ENCODE data around the gene EDDM3A. TPM values are rescaled to one million over a fixed set of nuclear protein-coding genes. Genes with fewer than 3 reads are reported as not detected.
"Not testable (repeated sequence)": the region's sequence is repeated elsewhere in the genome, so short reads cannot be mapped to it uniquely, and the experiment has no call there.

The EDDM3A gene
- total RNA-seq, 4 donors from 2014 or later = not detected

- TF ChIP-seq, protein P1, sequence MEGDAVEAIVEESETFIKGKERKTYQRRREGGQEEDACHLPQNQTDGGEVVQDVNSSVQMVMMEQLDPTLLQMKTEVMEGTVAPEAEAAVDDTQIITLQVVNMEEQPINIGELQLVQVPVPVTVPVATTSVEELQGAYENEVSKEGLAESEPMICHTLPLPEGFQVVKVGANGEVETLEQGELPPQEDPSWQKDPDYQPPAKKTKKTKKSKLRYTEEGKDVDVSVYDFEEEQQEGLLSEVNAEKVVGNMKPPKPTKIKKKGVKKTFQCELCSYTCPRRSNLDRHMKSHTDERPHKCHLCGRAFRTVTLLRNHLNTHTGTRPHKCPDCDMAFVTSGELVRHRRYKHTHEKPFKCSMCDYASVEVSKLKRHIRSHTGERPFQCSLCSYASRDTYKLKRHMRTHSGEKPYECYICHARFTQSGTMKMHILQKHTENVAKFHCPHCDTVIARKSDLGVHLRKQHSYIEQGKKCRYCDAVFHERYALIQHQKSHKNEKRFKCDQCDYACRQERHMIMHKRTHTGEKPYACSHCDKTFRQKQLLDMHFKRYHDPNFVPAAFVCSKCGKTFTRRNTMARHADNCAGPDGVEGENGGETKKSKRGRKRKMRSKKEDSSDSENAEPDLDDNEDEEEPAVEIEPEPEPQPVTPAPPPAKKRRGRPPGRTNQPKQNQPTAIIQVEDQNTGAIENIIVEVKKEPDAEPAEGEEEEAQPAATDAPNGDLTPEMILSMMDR (IDR thresholded peaks at IDR 0.05 in 4 of 5, conservative IDR thresholded peaks at IDR 0.05 in 1 of 5) = no peak
- no peak for TF ChIP-seq POLR2A (IDR thresholded peaks at IDR 0.05)
- in situ Hi-C loops (cut with MboI; ENCODE audit: low sequenced_read_pairs in 4 of 4) = loop anchor here (10.0 to 25.0 kb wide), 7 partner anchors 156 to 413 kb away; partner anchors contain the start of genes TMEM253 (in 2 of the 4), ARHGEF40 (in 1 of the 4), CCNB1IP1 (in 1 of the 4) and PARP2 (in 1 of the 4)
- DNase-seq (no peak), ATAC-seq (no peak)
- H3K4me3 ChIP-seq = no peak overlapping the region
- no peak overlapping the region for H3K27ac ChIP-seq
- intact Hi-C loops (cut with DNase I; ENCODE audit: low total_unique reads) = loop anchor here (5.0 kb wide), 1 partner anchor 273 kb away; no protein-coding TSS in a partner anchor
- no peaks in the 10 kb centered on the region for H3K36me3 ChIP-seq
- H3K9me3 ChIP-seq = no peaks in the 10 kb centered on the region
- H3K4me1 ChIP-seq = no peaks in the 10 kb centered on the region
- H3K27me3 ChIP-seq = no peaks in the 10 kb centered on the region
These were observed 46.8 kb upstream of the EDDM3A start for GRCh38 chr14:20698934-20699333.

DNA sequence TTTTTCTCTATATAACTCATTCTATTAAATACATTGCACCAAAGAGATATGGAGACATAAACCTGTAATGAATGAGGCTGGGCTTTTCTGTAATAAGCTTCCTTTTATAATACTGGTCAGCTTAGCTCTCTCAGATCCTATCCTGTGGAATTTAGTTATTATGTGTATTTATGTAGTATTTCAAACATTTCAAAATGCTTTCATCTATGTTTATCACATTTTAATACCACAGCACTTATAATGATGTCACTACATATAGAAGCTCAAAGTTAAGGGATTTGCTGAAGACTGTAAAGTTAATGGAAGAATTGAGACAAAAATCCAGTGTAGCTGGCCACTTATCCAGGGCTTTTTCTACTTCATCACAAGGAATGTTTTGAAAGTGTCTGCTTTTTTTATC, 45.8 kb upstream of the EDDM3A start:
- no peaks in the 10 kb centered on the region for H3K36me3 ChIP-seq
- intact Hi-C loops (cut with DNase I; ENCODE audit: low total_unique reads) (loop anchor here (5.0 kb wide), 1 partner anchor 272 kb away; no protein-coding TSS in a partner anchor), in situ Hi-C loops (cut with MboI; ENCODE audit: low sequenced_read_pairs in 4 of 4) (loop anchor here (10.0 to 25.0 kb wide), 7 partner anchors 155 to 412 kb away; partner anchors contain the start of genes TMEM253 (in 2 of the 4), ARHGEF40 (in 1 of the 4), CCNB1IP1 (in 1 of the 4) and PARP2 (in 1 of the 4))
- ATAC-seq (no peak), DNase-seq (no peak)
- TF ChIP-seq, protein P1 (IDR thresholded peaks at IDR 0.05 in 4 of 5, conservative IDR thresholded peaks at IDR 0.05 in 1 of 5) = no peak
- TF ChIP-seq POLR2A (IDR thresholded peaks at IDR 0.05) = no peak
- no peak overlapping the region for H3K4me3 ChIP-seq
- H3K27ac ChIP-seq = no peak overlapping the region
- H3K9me3 ChIP-seq = no peaks in the 10 kb centered on the region
- no peaks in the 10 kb centered on the region for H3K4me1 ChIP-seq
- no peaks in the 10 kb centered on the region for H3K27me3 ChIP-seq

GRCh38 chr14:20700965-20701364, 44.7 kb upstream of the EDDM3A start:
- DNase-seq; H3K27me3 ChIP-seq; H3K4me1 ChIP-seq; in situ Hi-C loops (cut with MboI; ENCODE audit: low sequenced_read_pairs in 4 of 4); H3K36me3 ChIP-seq; H3K4me3 ChIP-seq; ATAC-seq; intact Hi-C loops (cut with DNase I; ENCODE audit: low total_unique reads); H3K9me3 ChIP-seq; H3K27ac ChIP-seq: not testable (repeated sequence)

DNA sequence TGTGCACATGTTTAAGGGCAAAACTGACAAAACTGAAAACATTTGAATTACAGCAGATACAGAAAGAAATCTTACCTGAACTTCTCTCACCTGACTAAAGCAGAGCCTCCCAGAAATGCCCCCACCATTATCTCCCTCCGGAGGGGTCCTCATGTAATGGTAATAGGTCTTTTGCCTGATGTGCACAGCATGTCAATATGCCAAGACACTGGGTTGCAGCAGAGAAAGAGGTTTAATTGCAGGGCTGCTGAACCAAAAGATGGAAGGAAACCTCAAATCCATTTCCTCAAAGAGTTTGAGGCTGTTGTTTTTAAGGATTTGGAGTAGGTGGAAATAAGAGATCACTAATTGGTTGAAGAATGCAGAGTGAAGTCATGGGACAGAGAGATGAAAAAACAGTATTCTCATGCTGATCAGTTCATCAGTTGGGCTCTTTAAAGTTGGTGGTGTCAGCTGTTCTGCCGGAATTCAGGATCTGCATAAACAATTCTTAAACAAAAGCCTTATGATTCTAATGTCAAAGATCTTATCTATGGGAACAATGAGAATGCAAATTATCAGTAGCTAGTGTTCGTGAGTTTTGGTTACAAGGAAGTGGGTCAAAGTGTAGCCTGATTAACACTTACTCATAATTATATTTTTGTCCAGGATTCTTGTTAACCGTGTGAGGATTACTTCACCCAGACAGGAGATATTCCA, 38.9 kb upstream of the EDDM3A start:
- Histone ChIP-seq H3K27ac (peak overlapping the region; percentile 29 to 64 (median 50)), H3K36me3 (no peaks in the 10 kb centered on the region), H3K4me1 (no peaks in the 10 kb centered on the region), H3K4me3 (no peak overlapping the region), H3K9me3 (no peaks in the 10 kb centered on the region), H3K27me3 (no peaks in the 10 kb centered on the region)
- DNase-seq (no peak), ATAC-seq (no peak)
- in situ Hi-C loops (cut with MboI; ENCODE audit: low sequenced_read_pairs in 4 of 4) (no loop called here), intact Hi-C loops (cut with DNase I; ENCODE audit: low total_unique reads) (no loop called here)
- TF ChIP-seq, protein P1 (IDR thresholded peaks at IDR 0.05 in 4 of 5, conservative IDR thresholded peaks at IDR 0.05 in 1 of 5) = no peak
- no peak for TF ChIP-seq POLR2A (IDR thresholded peaks at IDR 0.05)

GRCh38 chr14:20707622-20708021, 38.1 kb upstream of the EDDM3A start:
- Histone ChIP-seq H3K27me3 (no peaks in the 10 kb centered on the region), H3K4me3 (no peak overlapping the region), H3K36me3 (no peaks in the 10 kb centered on the region), H3K9me3 (no peaks in the 10 kb centered on the region), H3K27ac (peak overlapping the region; percentile 29 to 64 (median 50)), H3K4me1 (no peaks in the 10 kb centered on the region)
- ATAC-seq (no peak), DNase-seq (no peak)
- TF ChIP-seq, protein P1 (IDR thresholded peaks at IDR 0.05 in 4 of 5, conservative IDR thresholded peaks at IDR 0.05 in 1 of 5) = no peak
- intact Hi-C loops (cut with DNase I; ENCODE audit: low total_unique reads) = no loop called here
- in situ Hi-C loops (cut with MboI; ENCODE audit: low sequenced_read_pairs in 4 of 4) = no loop called here
